HCT116 (cell line): ENCODE measurements around the gene PEAK3. TPM values are rescaled to one million over a fixed set of nuclear protein-coding genes. Genes with fewer than 3 reads are reported as not detected.

Source experiments
- ATAC-seq: fragments of 200-7000 bp; cut with Tn5 transposase; 2 replicates; pipeline ENCODE4 v1.9.1; 2020; ENCODE audit warnings: mild to moderate bottlenecking, moderate library complexity
- BruUV-seq: library from RNA; stranded (reverse); fragments of 400-500 nt; replicated peaks from 2 replicates; lab custom pipeline; 2021; lab: Mats Ljungman, UMichigan
- CTCF ChIA-PET: fragments of 300-600 bp; sonication (Branson Sonifier 250); formaldehyde crosslinking; loops from one replicate; lab custom pipeline; 2021; ENCODE audit warnings: antibody characterized with exemption; lab: Charles Lee
- POLR2A ChIA-PET: fragments of 300-600, 350-600 bp; sonication (Branson Sonifier 250); formaldehyde crosslinking; loops from one replicate; lab custom pipeline; 2021; ENCODE audit warnings: antibody characterized with exemption; lab: Charles Lee
- RAD21 ChIA-PET, 2 experiments: fragments of 300-600 bp; sonication (Branson Sonifier 250); formaldehyde crosslinking; loops; one replicate each; lab custom pipeline; 2023; ENCODE audit warnings: low total read pairs in 2 of 2; ENCODE audit not compliant: uncharacterized antibody in 2 of 2, unreplicated experiment in 2 of 2, low non-redundant PET in 1 of 2; lab: Charles Lee
- DNase-seq: peaks from one replicate; pipeline ENCODE4 v3.0.0-alpha.2; 2010; ENCODE audit warnings: low read depth, low spot score
- H2AFZ ChIP-seq: fragments of 200-600 bp; shearing (Covaris generic), sonication (generic); 2 replicates; pipeline ENCODE4 v1.6.1; 2017; ENCODE audit warnings: low read depth, mixed run types, mixed read lengths, antibody characterized with exemption, low read length; ENCODE audit not compliant: poor library complexity, severe bottlenecking
- H3K27ac ChIP-seq: 2 replicates; pipeline ENCODE4 v1.5.1; 2012; ENCODE audit warnings: low read depth, low read length
- H3K27me3 ChIP-seq: fragments of 200-600 bp; sonication (generic); 2 replicates; pipeline ENCODE4 v1.6.1; 2016; ENCODE audit warnings: mixed run types, low read length, mixed read lengths; ENCODE audit not compliant: insufficient read depth
- H3K36me3 ChIP-seq, 2 experiments: fragments of 200-500 bp in 1 of 2; fragments of 200-600 bp in 1 of 2; sonication (Bioruptor generic) in 1 of 2; sonication (generic) in 1 of 2; 2 replicates each; pipeline versions ENCODE4 v1.5.1 to v1.6.1; 2014 to 2016; ENCODE audit warnings: low read length in 2 of 2, inconsistent platforms in 1 of 2, mixed read lengths in 1 of 2, mixed run types in 1 of 2; ENCODE audit not compliant: insufficient read depth in 2 of 2, control insufficient read depth in 1 of 2
- H3K4me1 ChIP-seq, 2 experiments: fragments of 200-600 bp in 1 of 2; sonication (generic) in 1 of 2; 2 replicates each; pipeline versions ENCODE4 v1.5.1 to v1.6.1; 2012 to 2017; ENCODE audit warnings: low read length in 2 of 2, inconsistent platforms in 1 of 2, mild to moderate bottlenecking in 1 of 2, mixed read lengths in 1 of 2, mixed run types in 1 of 2, moderate library complexity in 1 of 2; ENCODE audit not compliant: insufficient read depth in 2 of 2, control insufficient read depth in 1 of 2
- H3K4me2 ChIP-seq: fragments of 200-600 bp; sonication (generic); 2 replicates; pipeline ENCODE4 v1.6.1; 2017; ENCODE audit warnings: mixed run types, low read length, mixed read lengths
- H3K4me3 ChIP-seq, 2 experiments: fragments of 200-600 bp in 1 of 2; sonication (generic) in 1 of 2; replicated peaks in 1 of 2; 2 replicates each; pipeline ENCODE4 v1.5.1; 2011 to 2016; ENCODE audit warnings: low read length in 2 of 2, control low read depth in 1 of 2, low read depth in 1 of 2, mild to moderate bottlenecking in 1 of 2, mixed read lengths in 1 of 2, mixed run types in 1 of 2
- H3K79me2 ChIP-seq: fragments of 200-600 bp; sonication (generic); 2 replicates; pipeline ENCODE4 v1.6.1; 2017; ENCODE audit warnings: mild to moderate bottlenecking, mixed run types, low read length, moderate library complexity, mixed read lengths; ENCODE audit not compliant: insufficient read depth
- H3K9ac ChIP-seq: fragments of 200-600 bp; sonication (generic); 2 replicates; pipeline ENCODE4 v1.6.1; 2016; ENCODE audit warnings: low read length, mixed read lengths
- H3K9me2 ChIP-seq: fragments of 200-600 bp; sonication (generic), shearing (Covaris generic); 2 replicates; pipeline ENCODE4 v1.6.1; 2017; ENCODE audit warnings: mixed run types, mild to moderate bottlenecking, moderate library complexity; ENCODE audit not compliant: insufficient read depth
- H3K9me3 ChIP-seq, 2 experiments: fragments of 200-500 bp in 1 of 2; fragments of 200-600 bp in 1 of 2; sonication (Bioruptor generic) in 1 of 2; sonication (generic) in 1 of 2; 2 replicates each; pipeline ENCODE4 v1.6.1; 2014 to 2017; ENCODE audit warnings: low read length in 2 of 2, mixed read lengths in 2 of 2, inconsistent platforms in 1 of 2, low read depth in 1 of 2, mild to moderate bottlenecking in 1 of 2, mixed run types in 1 of 2, moderate library complexity in 1 of 2; ENCODE audit not compliant: control insufficient read depth in 1 of 2, insufficient read depth in 1 of 2
- H4K20me1 ChIP-seq: fragments of 200-600 bp; sonication (generic), shearing (Covaris generic); 2 replicates; pipeline ENCODE4 v1.6.1; 2017; ENCODE audit warnings: mixed run types, mild to moderate bottlenecking, moderate library complexity; ENCODE audit not compliant: insufficient read depth
- ATF3 ChIP-seq: IDR thresholded peaks from 2 replicates; pipeline ENCODE4 v1.6.1; 2012
- EZH2 ChIP-seq: fragments of 200-600 bp; sonication (generic); IDR thresholded peaks from 2 replicates; pipeline ENCODE4 v1.6.1; 2017; ENCODE audit warnings: antibody characterized with exemption, mixed run types
- EZH2phosphoT487 ChIP-seq: fragments of 200-600 bp; IDR thresholded peaks from 2 replicates; pipeline ENCODE4 v1.6.1; 2018; ENCODE audit warnings: antibody characterized with exemption, borderline replicate concordance
- POLR2A ChIP-seq: IDR thresholded peaks from 2 replicates; pipeline ENCODE4 v1.7.0; 2011; ENCODE audit warnings: borderline replicate concordance; ENCODE audit not compliant: insufficient read depth, insufficient read length; ENCODE audit errors: extremely low read depth
- POLR2AphosphoS5 ChIP-seq: IDR thresholded peaks from 2 replicates; pipeline ENCODE4 v1.6.1; 2011; ENCODE audit warnings: mild to moderate bottlenecking, low read depth, low read length, moderate library complexity
- RAD21 ChIP-seq: IDR thresholded peaks from 2 replicates; pipeline ENCODE4 v1.6.1; 2012; ENCODE audit warnings: low read depth, mild to moderate bottlenecking
- REST ChIP-seq: IDR thresholded peaks from 2 replicates; pipeline ENCODE4 v1.6.1; 2012; ENCODE audit warnings: low read depth
- SIN3A ChIP-seq: IDR thresholded peaks from 2 replicates; pipeline ENCODE4 v1.6.1; 2012; ENCODE audit warnings: low read depth
- TCF7L2 ChIP-seq: IDR thresholded peaks from 2 replicates; pipeline ENCODE4 v1.7.0; 2011; ENCODE audit warnings: borderline replicate concordance, inconsistent platforms; ENCODE audit not compliant: insufficient read depth, insufficient read length; ENCODE audit errors: extremely low read depth
- intact Hi-C: fragments of 100-400 bp; cut with micrococcal nuclease; formaldehyde crosslinking; loops from 2 replicates; pipeline ENCODE4 v1.10.0; 2022
- total RNA-seq: library from RNA; stranded (reverse); gene quantifications from one replicate; pipeline ENCODE4 v1.2.1, GENCODE V29; 2021; ENCODE audit not compliant: unreplicated experiment
- TF ChIP-seq, protein P1 (sequence below): IDR thresholded peaks from 2 replicates; pipeline ENCODE4 v1.6.1; 2011; ENCODE audit warnings: mild to moderate bottlenecking, low read length, moderate library complexity; ENCODE audit not compliant: insufficient replicate concordance; ENCODE audit errors: extremely low read depth
- TF ChIP-seq, protein P2 (sequence below): IDR thresholded peaks from 2 replicates; pipeline ENCODE4 v1.6.1; 2012

Gene PEAK3
- total RNA-seq, 1 experiment from 2014 or later = not detected

DNA sequence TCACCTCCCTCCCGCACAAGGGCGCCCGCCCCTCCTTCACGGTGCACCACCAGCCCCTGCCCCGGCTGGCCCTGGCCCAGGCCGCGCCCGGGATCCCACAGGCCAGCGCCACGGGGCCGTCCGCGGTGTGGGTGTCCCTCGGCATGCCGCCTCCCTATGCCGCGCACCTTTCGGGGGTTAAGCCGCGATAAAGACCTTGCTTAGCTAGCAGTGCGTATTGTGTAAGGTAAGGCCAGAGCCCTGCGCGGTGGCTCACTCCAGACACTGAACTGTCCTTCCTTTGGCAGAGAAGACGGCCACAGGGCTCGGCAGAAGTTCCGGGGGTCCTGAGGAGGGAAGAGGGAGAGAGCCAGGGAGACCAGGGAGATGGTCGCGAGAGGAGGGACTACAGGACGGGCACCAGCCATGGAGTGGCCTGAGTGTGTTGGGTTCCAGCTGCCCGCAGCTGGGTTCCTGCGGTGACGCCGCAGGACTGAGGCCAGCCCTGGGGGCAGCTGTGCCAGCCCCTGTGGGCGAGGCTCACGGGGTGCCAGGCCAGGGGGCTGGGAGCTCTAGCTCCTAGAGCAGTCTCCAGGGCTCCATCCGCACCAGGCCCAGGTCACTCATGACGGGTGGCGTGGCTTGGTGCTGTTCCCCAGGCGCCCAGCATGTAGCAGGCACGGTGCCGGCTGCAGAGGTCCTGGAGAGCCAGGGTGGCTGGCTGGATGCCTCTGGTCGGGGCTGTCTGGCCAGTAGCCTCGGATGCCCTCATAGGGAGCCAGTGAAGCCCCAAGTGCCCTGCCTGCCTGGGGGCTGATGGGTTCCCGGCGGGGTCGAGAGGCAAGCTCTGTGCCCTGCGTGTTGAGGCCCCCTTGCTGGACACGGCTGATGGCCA, 53.6 kb downstream of the PEAK3 start (continued):
- TF ChIP-seq, protein P1, sequence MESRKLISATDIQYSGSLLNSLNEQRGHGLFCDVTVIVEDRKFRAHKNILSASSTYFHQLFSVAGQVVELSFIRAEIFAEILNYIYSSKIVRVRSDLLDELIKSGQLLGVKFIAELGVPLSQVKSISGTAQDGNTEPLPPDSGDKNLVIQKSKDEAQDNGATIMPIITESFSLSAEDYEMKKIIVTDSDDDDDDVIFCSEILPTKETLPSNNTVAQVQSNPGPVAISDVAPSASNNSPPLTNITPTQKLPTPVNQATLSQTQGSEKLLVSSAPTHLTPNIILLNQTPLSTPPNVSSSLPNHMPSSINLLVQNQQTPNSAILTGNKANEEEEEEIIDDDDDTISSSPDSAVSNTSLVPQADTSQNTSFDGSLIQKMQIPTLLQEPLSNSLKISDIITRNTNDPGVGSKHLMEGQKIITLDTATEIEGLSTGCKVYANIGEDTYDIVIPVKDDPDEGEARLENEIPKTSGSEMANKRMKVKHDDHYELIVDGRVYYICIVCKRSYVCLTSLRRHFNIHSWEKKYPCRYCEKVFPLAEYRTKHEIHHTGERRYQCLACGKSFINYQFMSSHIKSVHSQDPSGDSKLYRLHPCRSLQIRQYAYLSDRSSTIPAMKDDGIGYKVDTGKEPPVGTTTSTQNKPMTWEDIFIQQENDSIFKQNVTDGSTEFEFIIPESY = no peak
- TF ChIP-seq ATF3 (no peak), EZH2 (no peak), TCF7L2 (no peak)

- no peak overlapping the region for H3K9ac ChIP-seq
- no peak overlapping the region for H3K4me3 ChIP-seq
- H3K4me2 ChIP-seq = no peak overlapping the region
- RAD21 ChIA-PET = no interaction called here
- CTCF ChIA-PET = no interaction called here
- no peaks in the 10 kb centered on the region for H3K9me2 ChIP-seq
- no peaks in the 10 kb centered on the region for H3K9me3 ChIP-seq
- intact Hi-C loops = no loop called here
- no peak overlapping the region for H2AFZ ChIP-seq
- no peaks in the 10 kb centered on the region for H3K79me2 ChIP-seq
- H4K20me1 ChIP-seq = no peaks in the 10 kb centered on the region; the same call in 1 of the 2 replicates
- no peak overlapping the region; the same call in 1 of the 2 replicates for H3K27ac ChIP-seq
- ATAC-seq = no peak
- H3K4me1 ChIP-seq = peaks cover 0 to 5% of the 10 kb centered on the region in 2 experiments; a peak in 1 of 4 replicates
- peaks cover 8 to 26% of the 10 kb centered on the region in 2 experiments; a peak in 3 of 4 replicates for H3K36me3 ChIP-seq
- no peak for DNase-seq
- BruUV-seq = no TSS peak
- POLR2A ChIA-PET = no interaction called here
- H3K27me3 ChIP-seq = no peaks in the 10 kb centered on the region
- TF ChIP-seq RAD21 = no peak
- TF ChIP-seq TCF7L2 = no peak
- TF ChIP-seq, protein P2, sequence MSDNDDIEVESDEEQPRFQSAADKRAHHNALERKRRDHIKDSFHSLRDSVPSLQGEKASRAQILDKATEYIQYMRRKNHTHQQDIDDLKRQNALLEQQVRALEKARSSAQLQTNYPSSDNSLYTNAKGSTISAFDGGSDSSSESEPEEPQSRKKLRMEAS = no peak
- no peak for TF ChIP-seq REST
- TF ChIP-seq SIN3A = no peak
- TF ChIP-seq POLR2AphosphoS5 = no peak
- no peak for TF ChIP-seq EZH2
- TF ChIP-seq, protein P1 = no peak
- no peak for TF ChIP-seq POLR2A
- no peak for TF ChIP-seq EZH2phosphoT487
- TF ChIP-seq ATF3 = no peak
These were observed 54.4 kb downstream of the PEAK3 start for GRCh38 chr19:2227415-2228156.
